SK-N-MC (cell line): ENCODE data around the gene LRRC27.

Experiments used
- DNase-seq: peaks from one replicate; pipeline ENCODE4 v3.0.0-alpha.2; 2011; ENCODE audit warnings: low read depth, low spot score
- H3K27ac ChIP-seq: fragments of 200-600 bp; sonication (generic); 2 replicates; pipeline ENCODE4 v1.5.1; 2016; ENCODE audit warnings: mixed run types
- H3K36me3 ChIP-seq: fragments of 200-600 bp; sonication (generic); 2 replicates; pipeline ENCODE4 v1.6.1; 2017; ENCODE audit warnings: antibody characterized with exemption, low read length, mixed read lengths; ENCODE audit not compliant: insufficient read depth
- H3K4me3 ChIP-seq: fragments of 200-600 bp; sonication (generic); 2 replicates; pipeline ENCODE4 v1.5.1; 2016
- H3K9ac ChIP-seq: fragments of 200-600 bp; sonication (generic); 2 replicates; pipeline ENCODE4 v1.8.0; 2017; ENCODE audit warnings: mixed run types, mixed read lengths; ENCODE audit not compliant: insufficient read length
- H3K9me3 ChIP-seq: fragments of 200-600 bp; sonication (generic); 2 replicates; pipeline ENCODE4 v1.6.1; 2017; ENCODE audit warnings: low read depth, mild to moderate bottlenecking, antibody characterized with exemption, low read length, moderate library complexity, mixed read lengths
- EZH2 ChIP-seq: fragments of 200-600 bp; sonication (generic); IDR thresholded peaks from one replicate; pipeline ENCODE4 v1.6.1; 2017; ENCODE audit warnings: antibody characterized with exemption
- FOXP2 ChIP-seq: optimal IDR thresholded peaks from 2 replicates; pipeline ENCODE3; 2011; ENCODE audit warnings: mild to moderate bottlenecking, moderate library complexity; ENCODE audit not compliant: insufficient read depth; ENCODE audit errors: extremely low read length, control extremely low read depth
- POLR2AphosphoS5 ChIP-seq: IDR thresholded peaks from 2 replicates; pipeline ENCODE4 v1.6.1; 2012; ENCODE audit warnings: mild to moderate bottlenecking, low read depth, low read length, borderline replicate concordance

The LRRC27 gene

DNA sequence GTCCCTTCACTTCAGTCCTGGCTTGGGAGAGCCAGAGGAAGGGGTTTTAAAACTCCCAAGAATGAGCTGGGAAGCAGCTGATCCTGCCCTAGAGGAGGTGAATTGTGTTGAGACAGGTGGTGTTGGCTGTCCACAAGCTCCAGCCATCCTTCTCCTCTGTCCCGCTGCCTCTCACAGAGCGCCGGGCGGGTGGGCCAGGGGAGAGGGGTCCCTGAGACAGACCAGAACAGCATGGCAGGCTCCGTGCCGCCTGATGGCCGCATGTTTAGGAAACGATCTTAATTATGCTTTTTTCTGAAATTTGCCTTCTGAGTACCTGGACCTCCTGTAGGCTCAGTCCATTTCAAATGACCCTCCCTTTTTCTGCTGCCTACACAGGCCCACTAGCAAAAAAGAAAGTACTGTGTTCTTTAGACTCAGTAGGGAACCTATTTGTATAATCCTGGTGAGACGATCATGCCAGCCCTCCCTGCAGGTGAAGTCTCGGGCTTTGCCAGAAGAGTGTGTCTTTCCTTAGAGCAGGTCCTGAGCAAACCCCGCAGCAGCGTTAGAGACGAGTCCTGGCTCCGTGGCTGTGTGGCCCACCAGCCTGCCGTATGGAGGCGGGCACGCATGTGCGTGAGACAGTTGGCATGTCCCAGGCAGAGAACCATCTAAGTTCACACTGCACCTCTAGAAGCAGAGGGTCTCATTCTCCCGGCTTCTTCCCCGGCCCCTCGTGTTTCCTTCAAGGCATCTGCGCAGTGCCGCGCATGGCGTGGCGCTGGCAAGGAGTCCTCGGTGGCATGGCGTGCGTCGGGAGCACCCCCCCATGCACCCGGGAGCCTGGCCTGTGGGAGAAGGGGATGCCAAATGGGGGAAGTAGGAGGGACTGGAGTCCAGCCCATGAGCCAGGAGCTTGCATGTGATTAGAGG is 38.7 kb downstream of the LRRC27 start:
- Histone ChIP-seq H3K9ac (no peak overlapping the region), H3K27ac (no peak overlapping the region), H3K4me3 (no peak overlapping the region), H3K36me3 (no peaks in the 10 kb centered on the region), H3K9me3 (no peaks in the 10 kb centered on the region)
- DNase-seq, result no peak
- TF ChIP-seq FOXP2, result no peak
- TF ChIP-seq POLR2AphosphoS5, result no peak
- no peak for TF ChIP-seq EZH2

DNA sequence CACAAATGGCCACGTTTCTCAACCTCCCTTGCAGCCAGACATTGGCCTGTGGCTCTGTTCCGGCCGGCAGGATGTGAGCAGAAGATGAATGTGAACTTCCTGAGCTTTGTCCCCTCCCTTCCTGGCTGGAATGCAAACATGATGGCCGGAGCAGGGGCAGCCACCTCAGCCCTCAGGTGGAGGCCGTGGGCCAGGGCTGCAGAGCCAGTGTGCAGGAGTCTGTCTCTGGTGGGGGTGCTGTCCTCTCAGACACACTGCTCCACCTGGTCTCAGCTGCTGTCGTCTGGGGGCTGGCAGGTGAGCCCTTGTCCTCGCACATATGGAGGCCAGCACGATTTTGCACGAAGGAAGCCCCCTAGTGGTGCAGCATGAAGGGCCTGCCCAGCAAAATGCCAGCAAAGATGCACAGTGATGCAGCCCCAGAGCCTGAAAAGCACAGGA is 39.7 kb downstream of the LRRC27 start:
- Histone ChIP-seq H3K9me3 (no peaks in the 10 kb centered on the region), H3K4me3 (no peak overlapping the region), H3K27ac (no peak overlapping the region), H3K9ac (no peak overlapping the region), H3K36me3 (no peaks in the 10 kb centered on the region)
- DNase-seq, result no peak
- TF ChIP-seq POLR2AphosphoS5 (no peak), EZH2 (no peak), FOXP2 (no peak)

- DNase-seq, result no peak
- H3K27ac ChIP-seq, result no peak overlapping the region
- no peaks in the 10 kb centered on the region for H3K9me3 ChIP-seq
- no peak overlapping the region for H3K9ac ChIP-seq
- TF ChIP-seq EZH2 (no peak), POLR2AphosphoS5 (no peak), FOXP2 (no peak)
- H3K36me3 ChIP-seq, result no peaks in the 10 kb centered on the region
- H3K4me3 ChIP-seq, result no peak overlapping the region
These were observed 40.6 kb downstream of the LRRC27 start for GRCh38 chr10:132372516-132373095.

DNA sequence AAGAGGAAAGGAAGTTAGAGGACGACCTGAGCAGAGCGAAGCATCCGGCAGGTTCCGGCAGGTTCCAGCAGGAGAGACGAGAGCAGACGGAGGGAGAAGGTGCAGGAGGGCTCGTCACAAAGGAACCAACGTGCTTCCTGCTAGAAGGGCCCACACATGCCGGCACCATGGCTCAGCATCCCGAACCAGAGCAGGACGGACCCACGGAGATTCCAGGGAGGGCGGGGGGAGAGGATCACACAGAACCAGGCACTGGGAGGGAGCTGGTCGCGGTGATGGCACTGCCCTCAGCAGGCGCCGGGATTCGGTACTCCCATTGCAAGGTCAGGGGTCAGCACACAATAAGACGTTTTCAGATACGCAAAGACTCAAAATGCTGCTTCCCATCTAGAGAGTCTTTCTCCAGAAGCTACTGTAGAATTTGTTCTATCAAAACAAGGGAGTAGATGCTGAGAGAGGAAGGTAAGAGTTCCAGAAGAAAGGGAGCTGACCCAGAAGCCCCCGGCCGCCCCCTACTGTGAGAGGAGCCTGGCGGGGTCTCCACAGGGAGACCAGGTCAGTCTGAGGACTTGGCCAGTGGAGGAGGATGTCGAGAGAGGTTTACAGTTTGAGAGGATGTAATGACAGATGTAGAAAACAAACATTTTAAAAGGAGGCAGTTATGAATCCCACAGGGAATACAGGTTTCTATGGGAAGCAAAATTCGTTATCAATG is 41.4 kb downstream of the LRRC27 start:
- TF ChIP-seq EZH2 (no peak), POLR2AphosphoS5 (no peak), FOXP2 (no peak)
- Histone ChIP-seq H3K27ac (no peak overlapping the region), H3K9ac (no peak overlapping the region), H3K4me3 (no peak overlapping the region), H3K9me3 (no peaks in the 10 kb centered on the region), H3K36me3 (no peaks in the 10 kb centered on the region)
- DNase-seq, result no peak

DNA sequence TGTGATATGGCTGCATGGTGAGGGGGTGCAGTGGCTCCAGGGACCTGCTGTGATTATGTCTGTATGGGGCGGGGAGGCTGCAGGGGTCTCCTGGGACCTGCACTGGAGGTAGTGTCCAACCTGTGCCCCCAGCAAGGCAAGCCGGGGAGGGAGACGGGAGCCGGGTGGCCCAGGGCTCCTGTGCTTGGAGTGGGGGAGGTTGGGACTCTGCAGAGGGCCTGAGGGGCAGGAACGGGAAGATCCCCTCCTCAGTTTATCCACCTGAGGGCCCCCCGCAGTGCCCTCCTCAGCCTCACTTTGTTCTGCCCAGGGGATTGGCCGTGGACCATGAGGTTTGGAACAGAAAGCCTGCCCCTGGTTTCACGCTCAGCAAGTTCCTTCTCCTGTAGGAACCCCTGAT is 42.2 kb downstream of the LRRC27 start:
- no peak for TF ChIP-seq FOXP2
- no peak for TF ChIP-seq EZH2
- TF ChIP-seq POLR2AphosphoS5, result no peak
- Histone ChIP-seq H3K9ac (no peak overlapping the region), H3K36me3 (no peaks in the 10 kb centered on the region), H3K27ac (no peak overlapping the region), H3K9me3 (no peaks in the 10 kb centered on the region), H3K4me3 (no peak overlapping the region)
- DNase-seq, result no peak

DNA sequence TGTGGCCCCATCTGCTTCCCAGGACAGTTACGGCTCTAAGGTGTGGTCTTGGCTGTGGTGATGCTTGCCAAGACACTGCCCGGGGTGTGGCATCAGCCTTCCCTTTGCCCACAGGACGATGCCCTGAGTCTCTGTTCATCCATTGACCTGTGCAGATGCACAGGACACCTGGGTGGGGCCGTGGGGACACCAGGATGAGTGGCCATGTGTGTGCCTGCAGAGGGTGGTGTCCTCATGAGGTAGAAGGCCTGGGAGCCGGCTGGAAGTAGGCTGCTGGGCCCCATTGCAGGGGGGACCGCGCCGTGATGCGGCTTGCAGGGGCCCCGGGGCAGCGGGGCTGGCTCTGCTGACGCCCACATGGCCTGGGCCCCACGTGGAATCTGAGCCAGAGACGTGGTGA is 42.6 kb downstream of the LRRC27 start:
- DNase-seq, result no peak
- no peaks in the 10 kb centered on the region for H3K9me3 ChIP-seq
- H3K4me3 ChIP-seq, result no peak overlapping the region
- H3K27ac ChIP-seq, result no peak overlapping the region
- H3K9ac ChIP-seq, result no peak overlapping the region
- TF ChIP-seq POLR2AphosphoS5 (no peak), EZH2 (no peak)
- H3K36me3 ChIP-seq, result no peaks in the 10 kb centered on the region

DNA sequence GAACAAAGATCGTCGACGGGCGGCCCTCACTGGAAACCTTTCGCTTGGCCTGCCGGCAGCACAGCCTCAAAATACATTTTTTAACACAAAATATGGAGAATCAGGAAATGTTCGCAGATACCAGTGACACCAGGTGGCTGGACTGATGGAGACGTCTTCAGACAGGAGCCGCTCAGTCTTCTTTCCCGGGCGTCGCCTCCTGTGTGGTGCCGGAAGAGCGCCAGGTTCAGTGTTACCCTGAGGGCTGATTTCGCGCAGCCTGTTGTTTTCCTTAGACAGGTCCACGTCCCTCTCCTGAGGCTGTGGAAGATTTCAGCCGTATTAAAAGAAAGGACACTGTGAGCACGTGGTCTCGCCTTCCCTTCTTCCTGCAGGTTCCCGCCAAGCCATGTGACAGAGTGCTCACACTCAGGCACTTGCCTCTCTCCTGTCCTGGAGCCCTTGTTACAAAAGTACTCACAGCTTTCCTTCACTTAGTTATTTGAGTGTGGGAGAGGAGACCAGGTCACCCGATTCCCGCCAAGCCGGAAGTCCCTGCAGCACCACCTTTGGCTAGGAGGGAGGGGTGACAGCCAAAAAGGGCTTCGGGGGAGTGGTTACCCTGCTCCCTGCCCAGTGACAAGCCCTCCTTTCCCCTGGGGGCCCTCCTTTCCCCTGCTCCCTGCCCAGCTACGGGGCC is 43.3 kb downstream of the LRRC27 start:
- H3K9ac ChIP-seq, result no peak overlapping the region
- no peak for TF ChIP-seq FOXP2
- TF ChIP-seq EZH2, result no peak
- H3K4me3 ChIP-seq, result no peak overlapping the region
- H3K36me3 ChIP-seq, result no peaks in the 10 kb centered on the region
- H3K27ac ChIP-seq, result no peak overlapping the region
- DNase-seq, result no peak
- no peaks in the 10 kb centered on the region for H3K9me3 ChIP-seq

- no peak overlapping the region for H3K4me3 ChIP-seq
- TF ChIP-seq EZH2 (no peak), POLR2AphosphoS5 (no peak), FOXP2 (no peak)
- H3K27ac ChIP-seq, result no peak overlapping the region
- DNase-seq, result no peak
- H3K9me3 ChIP-seq, result no peaks in the 10 kb centered on the region
- no peak overlapping the region for H3K9ac ChIP-seq
- H3K36me3 ChIP-seq, result no peaks in the 10 kb centered on the region
These were observed 43.9 kb downstream of the LRRC27 start for GRCh38 chr10:132375795-132376297.
